Thoracic aorta (tissue), 2 donors: Measurements from ENCODE around the gene MBD2. TPM values are rescaled to one million over a fixed set of nuclear protein-coding genes. Genes with fewer than 3 reads are reported as not detected.
"Not testable (repeated sequence)": the region's sequence is repeated elsewhere in the genome, so short reads cannot be mapped to it uniquely, and the experiment has no call there.

Source experiments
- ATAC-seq: fragments of 150-250 bp; one replicate; pipeline ENCODE4 v1.8.0; 2017; ENCODE audit warnings: low read depth; ENCODE audit not compliant: insufficient number of reproducible peaks, low FRiP score
- DNase-seq: peaks from one replicate; pipeline ENCODE4 v3.0.0-alpha.2; 2020; ENCODE audit warnings: low spot score
- H3K27ac ChIP-seq, 2 donors: fragments of 200-600 bp; sonication (generic); 1 replicate in 1 of 2; 2 replicates in 1 of 2; pipeline ENCODE4 v1.5.1; 2016; ENCODE audit warnings: mild to moderate bottlenecking in 2 of 2, moderate library complexity in 2 of 2
- H3K27me3 ChIP-seq: fragments of 200-600 bp; sonication (generic); replicated peaks from 2 replicates; pipeline ENCODE4 v1.6.0; 2016; ENCODE audit warnings: mild to moderate bottlenecking; ENCODE audit not compliant: insufficient read depth
- H3K36me3 ChIP-seq: fragments of 200-600 bp; sonication (generic); one replicate; pipeline ENCODE4 v1.5.1; 2016
- H3K4me1 ChIP-seq, 2 donors: fragments of 200-600 bp; sonication (generic); 1 replicate in 1 of 2; 2 replicates in 1 of 2; pipeline versions ENCODE4 v1.5.1 to v1.6.0; 2016; ENCODE audit warnings: low read depth in 2 of 2, mild to moderate bottlenecking in 1 of 2; ENCODE audit not compliant: control insufficient read depth in 1 of 2
- H3K4me3 ChIP-seq: fragments of 200-600 bp; sonication (generic); 2 replicates; pipeline ENCODE4 v1.5.1; 2016; ENCODE audit warnings: mild to moderate bottlenecking
- H3K9me3 ChIP-seq: fragments of 200-600 bp; sonication (generic); 2 replicates; pipeline ENCODE4 v1.5.1; 2016
- CTCF ChIP-seq: fragments of 200-600 bp; sonication (generic); IDR thresholded peaks from one replicate; pipeline ENCODE4 v1.5.1; 2019; ENCODE audit warnings: antibody characterized with exemption
- total RNA-seq, 2 donors: library from RNA; depleted of rRNA; stranded (reverse); fragments of >200 nt; gene quantifications; one replicate each; pipeline versions ENCODE4 v1.1.0 to v1.2.3, GENCODE V29; 2016

The MBD2 gene
- total RNA-seq, 2 donors from 2014 or later, result 43.5 to 49.3 TPM

- no peak for TF ChIP-seq CTCF
- Histone ChIP-seq H3K4me3 (no peak overlapping the region), H3K27me3 (no peaks in the 10 kb centered on the region), H3K9me3 (no peaks in the 10 kb centered on the region), H3K36me3 (peaks cover 4% of the 10 kb centered on the region), H3K4me1 (peaks cover 31 to 32% of the 10 kb centered on the region in 2 donors), H3K27ac (peak overlapping the region in 1 of 2 donors; percentile 3)
- ATAC-seq, result no peak
- no peak for DNase-seq
Observed at GRCh38 chr18:54206447-54206846, 18.0 kb downstream of the MBD2 start.

- no peak for DNase-seq
- H3K4me3 ChIP-seq, result no peak overlapping the region
- TF ChIP-seq CTCF, result no peak
- H3K27me3 ChIP-seq, result no peaks in the 10 kb centered on the region
- peaks cover 31 to 32% of the 10 kb centered on the region in 2 donors for H3K4me1 ChIP-seq
- peaks cover 4% of the 10 kb centered on the region for H3K36me3 ChIP-seq
- peak overlapping the region; percentile 3 to 23 for H3K27ac ChIP-seq
- ATAC-seq, result no peak
- no peaks in the 10 kb centered on the region for H3K9me3 ChIP-seq
Observed at GRCh38 chr18:54205959-54206358, 18.5 kb downstream of the MBD2 start.

- H3K36me3 ChIP-seq, H3K27me3 ChIP-seq, H3K9me3 ChIP-seq, ATAC-seq, DNase-seq, H3K4me3 ChIP-seq: not testable (repeated sequence)
- H3K4me1 ChIP-seq, result peaks cover 31% of the 10 kb centered on the region in 2 donors
- H3K27ac ChIP-seq, result peak overlapping the region; percentile 3 to 23
Observed at GRCh38 chr18:54205448-54205847, 19.0 kb downstream of the MBD2 start.

GRCh38 chr18:54204883-54205282 lies 19.6 kb downstream of the MBD2 start:
- ATAC-seq, result no peak
- DNase-seq, result no peak
- H3K4me1 ChIP-seq, result peaks cover 25 to 29% of the 10 kb centered on the region in 2 donors
- no peak overlapping the region for H3K27ac ChIP-seq
- H3K27me3 ChIP-seq, result no peaks in the 10 kb centered on the region
- no peak for TF ChIP-seq CTCF
- no peaks in the 10 kb centered on the region for H3K9me3 ChIP-seq
- peaks cover 4% of the 10 kb centered on the region for H3K36me3 ChIP-seq
- no peak overlapping the region for H3K4me3 ChIP-seq

GRCh38 chr18:54203914-54204313 lies 20.6 kb downstream of the MBD2 start:
- Histone ChIP-seq H3K36me3 (peaks cover 4% of the 10 kb centered on the region), H3K4me1 (peaks cover 22 to 24% of the 10 kb centered on the region in 2 donors), H3K4me3 (no peak overlapping the region), H3K27me3 (no peaks in the 10 kb centered on the region), H3K9me3 (no peaks in the 10 kb centered on the region), H3K27ac (no peak overlapping the region)
- TF ChIP-seq CTCF, result no peak
- DNase-seq (no peak), ATAC-seq (no peak)

- Histone ChIP-seq H3K4me3 (no peak overlapping the region), H3K27ac (no peak overlapping the region), H3K9me3 (no peaks in the 10 kb centered on the region), H3K36me3 (peaks cover 4% of the 10 kb centered on the region), H3K4me1 (peaks cover 22 to 24% of the 10 kb centered on the region in 2 donors), H3K27me3 (no peaks in the 10 kb centered on the region)
- no peak for ATAC-seq
- no peak for TF ChIP-seq CTCF
- no peak for DNase-seq
Observed at GRCh38 chr18:54202851-54203250, 21.6 kb downstream of the MBD2 start.
